Measurements from ENCODE around the gene FLRT1. TPM values are rescaled to one million over a fixed set of nuclear protein-coding genes. Genes with fewer than 3 reads are reported as not detected.
A peak's percentile ranks its signal among the peaks of the same experiment; 100 is the strongest.

The FLRT1 gene
- total RNA-seq, 1 donor from 2014 or later: 0.54 TPM

- Mint-ChIP-seq H3K36me3 (ENCODE audit: unreplicated experiment) (no peaks in the 10 kb centered on the region), H3K4me3 (ENCODE audit: unreplicated experiment) (no peak overlapping the region), H3K27me3 (ENCODE audit: unreplicated experiment) (no peaks in the 10 kb centered on the region), H3K27ac (ENCODE audit: unreplicated experiment) (no peak overlapping the region), H3K4me1 (ENCODE audit: unreplicated experiment) (peaks cover 27% of the 10 kb centered on the region), H3K9me3 (ENCODE audit: unreplicated experiment) (no peaks in the 10 kb centered on the region)
- no peak for DNase-seq (ENCODE audit: extremely low spot score, unreplicated experiment)
- no peak for TF ChIP-seq CTCF (IDR thresholded peaks at IDR 0.05)
Measured at GRCh38 chr11:64020976-64021756, 14.6 kb upstream of the FLRT1 start.

- Mint-ChIP-seq H3K27ac (ENCODE audit: unreplicated experiment) (peak overlapping the region; percentile 73), H3K27me3 (ENCODE audit: unreplicated experiment) (no peaks in the 10 kb centered on the region), H3K9me3 (ENCODE audit: unreplicated experiment) (no peaks in the 10 kb centered on the region), H3K36me3 (ENCODE audit: unreplicated experiment) (no peaks in the 10 kb centered on the region), H3K4me1 (ENCODE audit: unreplicated experiment) (peaks cover 27% of the 10 kb centered on the region), H3K4me3 (ENCODE audit: unreplicated experiment) (no peak overlapping the region)
- no peak for TF ChIP-seq CTCF (IDR thresholded peaks at IDR 0.05)
- no peak for DNase-seq (ENCODE audit: extremely low spot score, unreplicated experiment)
Measured at GRCh38 chr11:64021757-64022093, 14.0 kb upstream of the FLRT1 start.

GRCh38 chr11:64022125-64022784 lies 13.5 kb upstream of the FLRT1 start:
- no peak overlapping the region for H3K4me3 Mint-ChIP-seq (ENCODE audit: unreplicated experiment)
- H3K27ac Mint-ChIP-seq (ENCODE audit: unreplicated experiment): peak overlapping the region; percentile 73
- H3K4me1 Mint-ChIP-seq (ENCODE audit: unreplicated experiment): peaks cover 29% of the 10 kb centered on the region
- TF ChIP-seq CTCF (IDR thresholded peaks at IDR 0.05): no peak
- no peaks in the 10 kb centered on the region for H3K9me3 Mint-ChIP-seq (ENCODE audit: unreplicated experiment)
- no peaks in the 10 kb centered on the region for H3K36me3 Mint-ChIP-seq (ENCODE audit: unreplicated experiment)
- no peaks in the 10 kb centered on the region for H3K27me3 Mint-ChIP-seq (ENCODE audit: unreplicated experiment)
- DNase-seq (ENCODE audit: extremely low spot score, unreplicated experiment): no peak

- no peaks in the 10 kb centered on the region for H3K36me3 Mint-ChIP-seq (ENCODE audit: unreplicated experiment)
- no peaks in the 10 kb centered on the region for H3K9me3 Mint-ChIP-seq (ENCODE audit: unreplicated experiment)
- no peak for TF ChIP-seq CTCF (IDR thresholded peaks at IDR 0.05)
- DNase-seq (ENCODE audit: extremely low spot score, unreplicated experiment): no peak
- no peak overlapping the region for H3K27ac Mint-ChIP-seq (ENCODE audit: unreplicated experiment)
- H3K27me3 Mint-ChIP-seq (ENCODE audit: unreplicated experiment): no peaks in the 10 kb centered on the region
- H3K4me3 Mint-ChIP-seq (ENCODE audit: unreplicated experiment): no peak overlapping the region
- H3K4me1 Mint-ChIP-seq (ENCODE audit: unreplicated experiment): peaks cover 29% of the 10 kb centered on the region
Measured at GRCh38 chr11:64023712-64024710, 11.7 kb upstream of the FLRT1 start.

Data from osteocyte (in vitro differentiated cells).